Memory B cell (primary cell): ENCODE measurements around the gene CCT3.

ENCODE experiments used
- ATAC-seq: fragments of 150-1000 bp; cut with Tn5 transposase; 2 replicates; pipeline ENCODE4 v1.10.0; 2021; ENCODE audit warnings: low read depth, mild to moderate bottlenecking, moderate library complexity
- DNase-seq, 2 donors: peaks; one replicate each; pipeline ENCODE4 v3.0.0; 2022; ENCODE audit warnings: low spot score in 2 of 2
- H3K27ac Mint-ChIP-seq: one replicate; pipeline ENCODE4 v1.8.0; 2022; ENCODE audit warnings: mild to moderate bottlenecking, moderate library complexity, mixed read lengths
- H3K27me3 Mint-ChIP-seq: one replicate; pipeline ENCODE4 v1.8.0; 2022; ENCODE audit warnings: mixed read lengths
- H3K36me3 Mint-ChIP-seq: one replicate; pipeline ENCODE4 v1.8.0; 2022; ENCODE audit warnings: mild to moderate bottlenecking, mixed read lengths
- H3K4me1 Mint-ChIP-seq: one replicate; pipeline ENCODE4 v1.8.0; 2022; ENCODE audit warnings: mixed read lengths
- H3K4me3 Mint-ChIP-seq: one replicate; pipeline ENCODE4 v1.8.0; 2022; ENCODE audit warnings: mild to moderate bottlenecking, moderate library complexity, mixed read lengths
- H3K9me3 Mint-ChIP-seq: one replicate; pipeline ENCODE4 v1.8.0; 2022; ENCODE audit warnings: mixed read lengths

Gene CCT3

DNA sequence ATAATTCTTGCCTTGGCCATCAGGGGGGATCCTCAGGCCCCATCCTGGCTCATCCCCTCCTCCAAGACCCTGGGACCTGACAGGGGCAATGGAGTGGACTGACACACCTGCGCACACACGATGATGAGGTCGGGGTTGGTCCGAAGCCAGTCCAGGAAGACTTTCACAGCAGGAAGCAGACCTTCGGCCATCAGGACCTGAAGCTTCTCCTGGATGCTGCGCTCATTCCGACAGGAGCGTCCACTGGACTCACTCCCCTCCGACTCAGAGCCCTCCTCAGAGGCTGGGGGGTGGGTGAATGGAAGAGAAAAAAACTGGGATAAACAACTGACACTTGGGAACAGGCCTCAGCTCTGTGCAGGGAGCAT, 74.8 kb downstream of the CCT3 start:
- Mint-ChIP-seq H3K36me3 (peaks cover 62% of the 10 kb centered on the region), H3K4me1 (no peaks in the 10 kb centered on the region), H3K27ac (no peak overlapping the region), H3K27me3 (no peaks in the 10 kb centered on the region), H3K4me3 (no peak overlapping the region), H3K9me3 (no peaks in the 10 kb centered on the region)
- ATAC-seq (no peak), DNase-seq (no peak)

DNA sequence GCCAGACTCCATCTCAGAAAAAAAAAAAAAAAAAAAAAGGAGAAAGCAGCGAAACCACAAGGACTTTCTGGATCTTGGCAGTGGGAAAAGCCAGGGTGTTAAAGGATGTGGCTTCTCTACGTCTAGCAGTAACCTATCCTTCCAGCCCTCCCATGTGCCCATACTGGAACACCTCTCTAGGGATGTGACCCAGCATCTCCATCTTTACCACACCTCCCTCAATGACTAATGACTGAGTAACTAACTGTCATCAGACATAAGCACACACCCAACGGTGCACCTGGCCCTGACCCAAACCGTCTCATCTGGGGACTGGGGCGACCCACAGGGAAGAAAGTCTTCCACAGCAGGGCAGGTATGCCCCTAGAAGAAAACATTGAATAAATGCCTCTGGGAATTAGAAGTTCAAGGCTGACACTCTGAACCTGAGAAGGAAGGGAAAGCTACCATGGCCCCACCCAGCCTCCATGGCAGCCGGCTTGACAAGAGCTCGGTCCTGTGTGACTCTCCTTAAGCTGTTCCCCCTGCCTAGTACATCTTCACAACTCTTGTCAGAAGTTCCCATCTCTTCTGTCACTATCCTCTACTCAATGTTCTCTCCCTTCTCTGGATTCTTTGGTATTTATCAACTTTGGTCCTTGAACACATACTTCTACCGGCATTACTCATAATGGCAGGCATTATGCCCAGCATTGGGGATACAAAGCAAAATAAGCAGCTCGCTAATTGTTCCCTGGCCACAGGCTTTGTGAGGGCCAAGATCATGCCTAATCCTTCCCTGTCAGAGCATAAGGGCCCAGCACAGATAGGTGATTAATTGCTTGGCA, 75.4 kb downstream of the CCT3 start:
- DNase-seq (no peak), ATAC-seq (no peak)
- H3K9me3 Mint-ChIP-seq: no peaks in the 10 kb centered on the region
- H3K4me3 Mint-ChIP-seq: no peak overlapping the region
- no peaks in the 10 kb centered on the region for H3K27me3 Mint-ChIP-seq
- H3K36me3 Mint-ChIP-seq: peaks cover 62% of the 10 kb centered on the region
- H3K4me1 Mint-ChIP-seq: no peaks in the 10 kb centered on the region
- H3K27ac Mint-ChIP-seq: peak overlapping the region; percentile 9

DNA sequence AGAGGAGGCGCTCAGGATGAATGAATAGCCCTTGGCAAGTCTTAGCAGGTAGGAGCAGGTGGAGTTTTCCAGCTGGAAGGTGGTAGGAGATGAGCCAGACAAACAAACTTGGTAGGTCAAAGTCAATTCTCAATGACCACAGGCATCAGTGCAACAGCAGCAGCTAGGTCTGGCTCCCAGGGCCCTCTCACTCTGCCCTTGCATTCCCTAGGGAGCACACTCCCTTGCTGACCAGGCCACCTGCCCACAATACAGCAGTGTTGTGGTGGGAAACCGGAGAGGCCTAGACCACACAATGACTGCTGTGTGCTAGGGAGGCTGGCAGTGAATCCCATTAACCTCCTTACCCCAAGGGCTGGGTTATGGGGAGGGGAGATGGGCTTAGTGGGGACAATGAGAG, 77.2 kb downstream of the CCT3 start:
- no peak for ATAC-seq
- H3K9me3 Mint-ChIP-seq: no peaks in the 10 kb centered on the region
- H3K4me1 Mint-ChIP-seq: no peaks in the 10 kb centered on the region
- no peak for DNase-seq
- peak overlapping the region; percentile 38 for H3K27ac Mint-ChIP-seq
- H3K4me3 Mint-ChIP-seq: no peak overlapping the region
- no peaks in the 10 kb centered on the region for H3K27me3 Mint-ChIP-seq
- peaks cover 51% of the 10 kb centered on the region for H3K36me3 Mint-ChIP-seq

DNA sequence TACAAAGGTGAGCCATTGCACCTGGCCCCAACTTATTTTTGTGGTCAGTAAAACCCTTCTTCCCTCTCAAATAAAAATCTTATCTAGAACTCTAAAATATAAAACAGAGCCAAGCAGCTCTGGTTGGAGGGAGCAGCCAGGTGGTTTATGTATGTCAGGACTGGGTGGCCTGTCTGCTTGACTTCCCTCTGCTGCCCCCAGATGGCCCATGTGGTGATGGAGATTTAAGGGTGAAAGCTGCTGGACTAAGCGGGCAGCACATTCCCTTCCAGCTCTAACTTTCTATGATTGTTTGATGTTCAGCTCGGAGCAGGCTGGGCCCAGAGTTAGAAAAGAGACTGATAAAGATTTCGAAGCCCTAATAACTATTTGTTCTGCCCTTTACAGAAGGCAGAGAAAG, 78.3 kb downstream of the CCT3 start:
- Mint-ChIP-seq H3K27me3 (no peaks in the 10 kb centered on the region), H3K36me3 (peaks cover 46% of the 10 kb centered on the region), H3K9me3 (no peaks in the 10 kb centered on the region), H3K27ac (no peak overlapping the region), H3K4me3 (no peak overlapping the region), H3K4me1 (no peaks in the 10 kb centered on the region)
- DNase-seq (no peak), ATAC-seq (no peak)
